Measurements from ENCODE around the gene EPB41L4A.

DNA sequence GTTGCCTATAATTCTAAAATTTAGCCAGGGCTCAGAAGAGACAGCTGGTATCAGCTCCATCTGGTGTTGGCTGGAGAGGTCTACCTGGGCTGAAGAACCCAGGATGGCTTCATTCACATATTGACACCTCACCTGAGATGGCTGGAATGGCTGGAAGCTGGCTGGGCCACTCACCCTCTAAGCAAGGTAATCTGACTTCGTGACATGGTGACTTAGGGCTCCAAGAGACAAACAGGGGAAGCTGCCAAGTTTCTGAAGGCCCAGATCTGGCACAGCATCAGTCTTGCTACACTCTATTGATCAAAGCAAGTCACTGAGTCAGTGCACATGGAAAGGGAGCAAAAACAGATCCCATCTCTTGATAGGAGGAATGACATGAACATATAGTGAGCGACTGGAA, 102.3 kb downstream of the EPB41L4A start:
- TF ChIP-seq EZH2 (IDR thresholded peaks at IDR 0.05; ENCODE audit: insufficient read depth, poor library complexity, severe bottlenecking) (no peak), EZH2phosphoT487 (IDR thresholded peaks at IDR 0.05; ENCODE audit: insufficient read depth, low read depth) (no peak)

Data from GM23248 (cell line).